Measurements from ENCODE around the gene PTCH1.

PTCH1 gene

DNA sequence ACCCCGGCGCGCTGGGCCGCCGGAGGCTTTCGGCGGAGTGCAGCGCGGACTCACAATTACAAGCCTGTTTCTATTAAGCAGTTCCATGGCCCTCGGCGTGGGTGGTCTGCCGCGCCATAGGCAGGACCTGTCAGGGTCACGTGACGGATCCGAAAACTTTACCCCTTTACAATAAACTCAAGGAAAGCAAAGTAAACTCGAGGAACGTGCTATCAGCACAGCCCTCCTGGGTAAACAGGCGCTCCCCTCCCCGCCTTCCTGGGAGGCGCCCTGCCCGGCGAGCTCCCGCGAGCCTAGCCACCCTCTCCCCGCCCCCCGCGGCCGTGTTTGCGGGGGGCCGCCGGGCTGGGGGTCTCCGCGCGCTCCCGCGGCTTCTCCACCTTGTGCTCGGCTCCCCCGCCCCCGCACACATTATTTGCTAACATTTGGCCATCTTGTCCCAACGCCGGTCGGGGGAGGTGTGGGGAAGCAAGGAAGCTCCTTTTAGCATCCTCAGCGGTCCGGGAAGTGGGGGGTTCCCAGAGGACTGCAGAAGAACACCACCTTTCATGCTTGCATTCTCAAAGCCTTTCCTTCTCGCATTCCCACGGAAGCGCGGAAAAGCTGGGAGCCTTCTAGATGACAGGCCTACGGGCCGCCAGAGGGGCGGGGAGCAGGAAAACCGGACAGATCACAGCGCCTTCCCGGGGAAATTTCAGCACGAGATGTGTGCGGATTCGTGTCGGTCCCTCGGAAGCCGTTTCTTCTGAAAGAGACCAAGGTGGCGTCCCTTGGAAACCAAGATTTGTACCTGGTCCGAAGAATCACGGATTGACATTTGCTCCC is at the start of gene PTCH1:
TSS of gene PTCH1 (minus strand) at position 238 of the 825 bp plus-strand sequence.
- no peak for DNase-seq (ENCODE audit: low read depth, low spot score)
- no peaks in the 10 kb centered on the region for H3K36me3 ChIP-seq (ENCODE audit: insufficient read depth, insufficient read length, low read length)
- H3K4me3 ChIP-seq (ENCODE audit: insufficient read length, low read depth): peak within 1 kb of the TSS; percentile 73
- H3K9ac ChIP-seq (ENCODE audit: insufficient read length, low read depth): peak within 1 kb of the TSS; percentile 83
- H3K4me1 ChIP-seq (ENCODE audit: insufficient read depth, insufficient read length): peaks cover 11% of the 10 kb centered on the region
- TF ChIP-seq YY1 (IDR thresholded peaks at IDR 0.05; ENCODE audit: insufficient read depth, insufficient read length) (no peak), ZNF274 (IDR thresholded peaks at IDR 0.05; ENCODE audit: low read depth, low read length) (no peak), SUZ12 (IDR thresholded peaks at IDR 0.05; ENCODE audit: extremely low read depth, insufficient read depth, insufficient read length) (peak; percentile 32)
- peaks cover 32% of the 10 kb centered on the region for H3K9me3 ChIP-seq (ENCODE audit: insufficient read depth, low read length)
- H3K27me3 ChIP-seq (ENCODE audit: insufficient read depth, insufficient read length): peaks cover 47% of the 10 kb centered on the region

DNA sequence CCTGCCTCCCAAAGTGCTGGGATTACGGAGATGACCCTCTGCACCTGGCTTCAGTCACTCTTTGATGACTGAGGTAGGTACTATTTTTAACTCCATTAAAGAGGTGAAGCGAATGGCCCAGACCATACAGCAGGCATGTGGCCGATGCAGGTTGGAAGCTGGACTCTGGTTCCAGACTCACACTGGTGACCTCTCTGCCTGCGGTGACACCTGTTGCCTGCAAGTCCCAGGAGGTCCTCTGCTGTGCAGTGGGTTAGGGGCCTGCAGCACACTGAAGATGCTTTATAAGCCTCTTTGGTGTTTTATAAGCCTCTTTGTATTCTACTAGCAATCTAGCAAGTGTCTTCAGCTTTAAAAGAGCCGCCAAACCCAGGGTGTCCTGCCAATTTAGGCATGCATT is 49.2 kb upstream of the PTCH1 start:
- no peaks in the 10 kb centered on the region for H3K27me3 ChIP-seq (ENCODE audit: insufficient read depth, insufficient read length)
- H3K4me1 ChIP-seq (ENCODE audit: insufficient read depth, insufficient read length): peaks cover 4% of the 10 kb centered on the region
- no peak for TF ChIP-seq YY1 (IDR thresholded peaks at IDR 0.05; ENCODE audit: insufficient read depth, insufficient read length)
- no peak for TF ChIP-seq SUZ12 (IDR thresholded peaks at IDR 0.05; ENCODE audit: extremely low read depth, insufficient read depth, insufficient read length)
- TF ChIP-seq ZNF274 (IDR thresholded peaks at IDR 0.05; ENCODE audit: low read depth, low read length): no peak
- no peak overlapping the region for H3K9ac ChIP-seq (ENCODE audit: insufficient read length, low read depth)
- peaks cover 8% of the 10 kb centered on the region; the same call in 1 of the 2 replicates for H3K9me3 ChIP-seq (ENCODE audit: insufficient read depth, low read length)
- H3K36me3 ChIP-seq (ENCODE audit: insufficient read depth, insufficient read length, low read length): no peaks in the 10 kb centered on the region
- no peak overlapping the region for H3K4me3 ChIP-seq (ENCODE audit: insufficient read length, low read depth)
- no peak for DNase-seq (ENCODE audit: low read depth, low spot score)

DNA sequence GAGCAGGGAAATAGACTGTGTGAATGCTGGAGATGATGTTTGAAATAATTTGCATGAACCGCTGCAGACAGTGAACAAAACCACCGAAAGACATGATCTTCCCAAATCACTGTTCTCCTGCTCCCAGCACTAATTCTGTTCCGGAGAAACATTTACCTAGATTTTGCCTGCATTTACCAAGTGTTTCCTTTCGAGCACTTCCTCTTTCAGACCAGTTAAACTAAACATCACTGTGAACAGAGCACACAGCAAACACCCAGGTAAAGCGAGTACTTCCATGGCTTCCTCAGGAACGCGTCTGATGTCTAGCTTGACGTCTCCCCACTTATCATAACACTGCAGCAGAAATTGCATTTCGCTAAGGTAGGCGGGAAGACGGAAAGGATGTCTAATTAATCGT is 45.1 kb upstream of the PTCH1 start:
- Histone ChIP-seq H3K27me3 (ENCODE audit: insufficient read depth, insufficient read length) (no peaks in the 10 kb centered on the region), H3K36me3 (ENCODE audit: insufficient read depth, insufficient read length, low read length) (no peaks in the 10 kb centered on the region), H3K9me3 (ENCODE audit: insufficient read depth, low read length) (no peaks in the 10 kb centered on the region), H3K9ac (ENCODE audit: insufficient read length, low read depth) (no peak overlapping the region), H3K4me3 (ENCODE audit: insufficient read length, low read depth) (no peak overlapping the region), H3K4me1 (ENCODE audit: insufficient read depth, insufficient read length) (no peaks in the 10 kb centered on the region)
- no peak for DNase-seq (ENCODE audit: low read depth, low spot score)
- TF ChIP-seq ZNF274 (IDR thresholded peaks at IDR 0.05; ENCODE audit: low read depth, low read length) (no peak), SUZ12 (IDR thresholded peaks at IDR 0.05; ENCODE audit: extremely low read depth, insufficient read depth, insufficient read length) (no peak), YY1 (IDR thresholded peaks at IDR 0.05; ENCODE audit: insufficient read depth, insufficient read length) (no peak)

DNA sequence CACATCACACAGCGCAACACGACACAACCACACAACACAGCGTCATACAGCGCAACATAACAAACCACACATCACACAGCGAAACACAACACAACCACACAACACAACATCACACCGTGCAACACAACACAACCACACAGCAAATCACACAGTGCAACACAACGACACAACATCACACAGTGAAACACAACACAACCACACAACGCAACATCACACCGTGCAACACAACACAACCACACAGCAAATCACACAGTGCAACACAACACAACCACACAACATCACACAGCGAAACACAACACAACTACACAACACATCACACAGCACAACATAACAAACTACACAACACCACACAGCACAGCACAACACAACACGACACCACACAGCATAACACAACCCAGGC is 40.4 kb upstream of the PTCH1 start:
- no peak for DNase-seq (ENCODE audit: low read depth, low spot score)
- H3K4me3 ChIP-seq (ENCODE audit: insufficient read length, low read depth): no peak overlapping the region
- H3K4me1 ChIP-seq (ENCODE audit: insufficient read depth, insufficient read length): peaks cover 2% of the 10 kb centered on the region
- H3K36me3 ChIP-seq (ENCODE audit: insufficient read depth, insufficient read length, low read length): no peaks in the 10 kb centered on the region
- no peak overlapping the region for H3K9ac ChIP-seq (ENCODE audit: insufficient read length, low read depth)
- TF ChIP-seq YY1 (IDR thresholded peaks at IDR 0.05; ENCODE audit: insufficient read depth, insufficient read length) (no peak), SUZ12 (IDR thresholded peaks at IDR 0.05; ENCODE audit: extremely low read depth, insufficient read depth, insufficient read length) (no peak), ZNF274 (IDR thresholded peaks at IDR 0.05; ENCODE audit: low read depth, low read length) (no peak)
- peaks cover 5% of the 10 kb centered on the region; the same call in 1 of the 2 replicates for H3K9me3 ChIP-seq (ENCODE audit: insufficient read depth, low read length)
- H3K27me3 ChIP-seq (ENCODE audit: insufficient read depth, insufficient read length): peaks cover 26% of the 10 kb centered on the region

DNA sequence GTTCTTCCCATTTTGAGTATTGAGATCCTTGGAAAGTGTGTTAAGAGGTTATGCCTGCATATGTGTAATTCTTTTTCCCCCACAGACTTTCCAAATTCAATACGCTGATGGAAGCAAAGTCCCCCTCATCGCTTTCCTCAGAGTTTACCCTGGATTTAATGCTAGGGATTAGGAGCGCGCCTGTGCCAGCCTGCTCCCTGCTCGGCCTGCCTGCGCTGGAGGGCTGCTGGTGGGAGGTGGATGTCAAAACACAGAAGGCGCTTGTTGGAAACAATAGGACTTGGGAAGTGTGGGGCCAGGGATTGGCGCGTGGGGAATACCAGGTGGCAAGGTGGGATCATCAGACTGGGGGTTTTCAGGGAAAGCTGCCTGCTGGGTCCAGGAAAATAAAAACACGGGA is 39.8 kb upstream of the PTCH1 start:
- Histone ChIP-seq H3K9me3 (ENCODE audit: insufficient read depth, low read length) (peaks cover 5% of the 10 kb centered on the region; the same call in 1 of the 2 replicates), H3K27me3 (ENCODE audit: insufficient read depth, insufficient read length) (peaks cover 26% of the 10 kb centered on the region), H3K4me1 (ENCODE audit: insufficient read depth, insufficient read length) (peaks cover 3% of the 10 kb centered on the region), H3K9ac (ENCODE audit: insufficient read length, low read depth) (no peak overlapping the region), H3K4me3 (ENCODE audit: insufficient read length, low read depth) (no peak overlapping the region), H3K36me3 (ENCODE audit: insufficient read depth, insufficient read length, low read length) (no peaks in the 10 kb centered on the region)
- DNase-seq (ENCODE audit: low read depth, low spot score): no peak
- TF ChIP-seq SUZ12 (IDR thresholded peaks at IDR 0.05; ENCODE audit: extremely low read depth, insufficient read depth, insufficient read length): no peak
- no peak for TF ChIP-seq ZNF274 (IDR thresholded peaks at IDR 0.05; ENCODE audit: low read depth, low read length)
- no peak for TF ChIP-seq YY1 (IDR thresholded peaks at IDR 0.05; ENCODE audit: insufficient read depth, insufficient read length)

DNA sequence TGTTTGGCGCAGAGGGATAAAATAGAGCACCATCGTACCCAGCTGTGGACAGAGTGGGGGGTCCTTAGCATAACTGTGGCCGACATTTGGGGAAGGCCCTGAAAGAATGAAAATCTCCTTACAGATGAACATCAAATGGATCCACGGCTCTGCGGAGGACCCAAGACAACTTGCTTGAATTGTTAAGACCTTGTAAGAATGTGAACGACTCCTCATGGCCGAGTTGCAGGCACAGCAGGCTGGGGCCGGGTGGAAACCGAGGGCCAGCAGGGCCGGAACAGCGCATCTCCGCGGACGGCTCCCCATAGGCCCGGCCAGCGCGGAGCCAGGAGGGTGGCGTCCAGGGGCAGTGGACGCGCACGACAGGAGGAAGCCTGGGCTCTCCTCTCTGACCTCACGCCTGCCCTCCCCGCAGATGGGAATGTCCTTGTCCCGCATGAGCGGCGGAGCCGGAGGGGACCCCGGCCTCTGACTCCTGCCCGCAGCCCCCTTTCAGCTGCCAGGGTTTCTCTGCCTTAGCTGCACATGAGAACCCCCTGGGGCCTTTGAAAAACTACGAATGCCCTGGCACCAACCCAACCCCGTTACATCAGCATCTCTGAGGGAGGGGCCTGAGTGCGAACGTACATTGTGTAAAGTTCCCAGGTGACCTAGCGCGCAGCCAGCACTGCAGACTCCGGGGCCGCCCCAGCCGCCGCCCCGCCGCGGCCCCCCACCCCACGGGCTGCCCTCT is 36.2 kb upstream of the PTCH1 start:
- Histone ChIP-seq H3K9ac (ENCODE audit: insufficient read length, low read depth) (peak overlapping the region; percentile 76), H3K4me3 (ENCODE audit: insufficient read length, low read depth) (peak overlapping the region; percentile 38), H3K4me1 (ENCODE audit: insufficient read depth, insufficient read length) (peaks cover 3% of the 10 kb centered on the region), H3K9me3 (ENCODE audit: insufficient read depth, low read length) (peaks cover 5% of the 10 kb centered on the region; the same call in 1 of the 2 replicates), H3K36me3 (ENCODE audit: insufficient read depth, insufficient read length, low read length) (no peaks in the 10 kb centered on the region), H3K27me3 (ENCODE audit: insufficient read depth, insufficient read length) (peaks cover 26% of the 10 kb centered on the region)
- peak; percentile 84 for DNase-seq (ENCODE audit: low read depth, low spot score)
- TF ChIP-seq SUZ12 (IDR thresholded peaks at IDR 0.05; ENCODE audit: extremely low read depth, insufficient read depth, insufficient read length) (no peak), YY1 (IDR thresholded peaks at IDR 0.05; ENCODE audit: insufficient read depth, insufficient read length) (no peak), ZNF274 (IDR thresholded peaks at IDR 0.05; ENCODE audit: low read depth, low read length) (no peak)

GRCh38 chr9:95552255-95552654 is 35.5 kb upstream of the PTCH1 start:
- H3K9ac ChIP-seq (ENCODE audit: insufficient read length, low read depth): peak overlapping the region; percentile 70
- H3K4me1 ChIP-seq (ENCODE audit: insufficient read depth, insufficient read length): peaks cover 3% of the 10 kb centered on the region
- H3K27me3 ChIP-seq (ENCODE audit: insufficient read depth, insufficient read length): peaks cover 26% of the 10 kb centered on the region
- H3K9me3 ChIP-seq (ENCODE audit: insufficient read depth, low read length): peaks cover 5% of the 10 kb centered on the region; the same call in 1 of the 2 replicates
- no peak for DNase-seq (ENCODE audit: low read depth, low spot score)
- TF ChIP-seq SUZ12 (IDR thresholded peaks at IDR 0.05; ENCODE audit: extremely low read depth, insufficient read depth, insufficient read length) (no peak), YY1 (IDR thresholded peaks at IDR 0.05; ENCODE audit: insufficient read depth, insufficient read length) (no peak), ZNF274 (IDR thresholded peaks at IDR 0.05; ENCODE audit: low read depth, low read length) (no peak)
- peak overlapping the region; percentile 22 for H3K4me3 ChIP-seq (ENCODE audit: insufficient read length, low read depth)
- no peaks in the 10 kb centered on the region for H3K36me3 ChIP-seq (ENCODE audit: insufficient read depth, insufficient read length, low read length)
